ENCODE measurements around the gene CCR5AS.

The CCR5AS gene

GRCh38 chr3:46453526-46454208 is 46.8 kb upstream of the CCR5AS start:
- Mint-ChIP-seq H3K4me1 (ENCODE audit: unreplicated experiment) (no peaks in the 10 kb centered on the region), H3K27ac (no peak overlapping the region), H3K27me3 (peaks cover 23% of the 10 kb centered on the region), H3K36me3 (no peaks in the 10 kb centered on the region), H3K4me3 (no peak overlapping the region), H3K9me3 (no peaks in the 10 kb centered on the region)
- DNase-seq (ENCODE audit: extremely low spot score, unreplicated experiment) = no peak
- TF ChIP-seq, protein P1, sequence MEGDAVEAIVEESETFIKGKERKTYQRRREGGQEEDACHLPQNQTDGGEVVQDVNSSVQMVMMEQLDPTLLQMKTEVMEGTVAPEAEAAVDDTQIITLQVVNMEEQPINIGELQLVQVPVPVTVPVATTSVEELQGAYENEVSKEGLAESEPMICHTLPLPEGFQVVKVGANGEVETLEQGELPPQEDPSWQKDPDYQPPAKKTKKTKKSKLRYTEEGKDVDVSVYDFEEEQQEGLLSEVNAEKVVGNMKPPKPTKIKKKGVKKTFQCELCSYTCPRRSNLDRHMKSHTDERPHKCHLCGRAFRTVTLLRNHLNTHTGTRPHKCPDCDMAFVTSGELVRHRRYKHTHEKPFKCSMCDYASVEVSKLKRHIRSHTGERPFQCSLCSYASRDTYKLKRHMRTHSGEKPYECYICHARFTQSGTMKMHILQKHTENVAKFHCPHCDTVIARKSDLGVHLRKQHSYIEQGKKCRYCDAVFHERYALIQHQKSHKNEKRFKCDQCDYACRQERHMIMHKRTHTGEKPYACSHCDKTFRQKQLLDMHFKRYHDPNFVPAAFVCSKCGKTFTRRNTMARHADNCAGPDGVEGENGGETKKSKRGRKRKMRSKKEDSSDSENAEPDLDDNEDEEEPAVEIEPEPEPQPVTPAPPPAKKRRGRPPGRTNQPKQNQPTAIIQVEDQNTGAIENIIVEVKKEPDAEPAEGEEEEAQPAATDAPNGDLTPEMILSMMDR (conservative IDR thresholded peaks at IDR 0.05) = no peak

DNA sequence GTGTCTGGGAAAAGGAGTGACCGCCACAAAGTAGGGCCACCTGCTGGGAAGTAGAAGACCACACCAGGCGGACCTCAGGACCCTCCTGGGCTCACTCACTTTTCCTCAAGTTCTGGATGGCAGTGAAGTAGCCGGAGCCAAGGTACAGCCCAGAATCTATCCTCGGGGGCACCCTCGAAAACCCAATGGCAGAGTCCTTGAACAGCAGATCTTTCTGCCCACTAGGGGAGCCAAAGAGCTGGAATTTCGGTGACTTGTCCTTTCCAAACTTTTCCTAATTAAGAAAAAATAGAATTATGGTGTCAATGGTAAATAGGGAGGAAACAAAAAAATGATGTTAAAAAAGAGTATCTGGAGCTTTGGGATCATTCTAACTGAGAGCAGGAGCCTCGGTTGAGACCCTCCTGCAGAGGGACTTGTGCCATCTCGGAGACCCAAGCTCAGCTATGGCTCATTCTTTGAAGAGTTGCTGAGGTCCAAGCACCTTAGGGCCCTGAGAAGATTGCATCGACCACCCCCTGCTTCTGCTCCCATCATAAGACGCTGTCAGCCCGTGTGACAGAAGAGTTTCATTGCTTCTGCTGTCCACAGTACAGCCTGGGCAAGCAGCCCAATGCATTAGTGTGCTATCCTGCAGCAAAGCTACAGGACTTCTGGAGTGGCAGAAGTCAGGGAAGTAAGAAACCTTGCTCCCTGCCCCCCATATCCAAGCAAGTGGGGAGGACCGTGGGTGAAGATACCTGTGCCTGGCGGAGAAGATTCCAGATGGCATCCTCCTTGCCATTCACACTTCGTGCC is 43.1 kb upstream of the CCR5AS start:
- Mint-ChIP-seq H3K36me3 (no peaks in the 10 kb centered on the region), H3K9me3 (no peaks in the 10 kb centered on the region), H3K27me3 (peaks cover 19% of the 10 kb centered on the region), H3K4me1 (ENCODE audit: unreplicated experiment) (no peaks in the 10 kb centered on the region), H3K27ac (no peak overlapping the region), H3K4me3 (no peak overlapping the region)
- no peak for DNase-seq (ENCODE audit: extremely low spot score, unreplicated experiment)
- TF ChIP-seq, protein P1 (conservative IDR thresholded peaks at IDR 0.05) = peak; percentile 76

- TF ChIP-seq, protein P1 (conservative IDR thresholded peaks at IDR 0.05) = no peak
- Mint-ChIP-seq H3K27ac (no peak overlapping the region), H3K27me3 (peaks cover 18% of the 10 kb centered on the region), H3K9me3 (no peaks in the 10 kb centered on the region), H3K4me3 (no peak overlapping the region), H3K36me3 (no peaks in the 10 kb centered on the region), H3K4me1 (ENCODE audit: unreplicated experiment) (no peaks in the 10 kb centered on the region)
- no peak for DNase-seq (ENCODE audit: extremely low spot score, unreplicated experiment)
These were observed 41.9 kb upstream of the CCR5AS start for GRCh38 chr3:46448721-46449120.

- Mint-ChIP-seq H3K4me3 (no peak overlapping the region), H3K36me3 (no peaks in the 10 kb centered on the region), H3K4me1 (ENCODE audit: unreplicated experiment) (no peaks in the 10 kb centered on the region), H3K9me3 (no peaks in the 10 kb centered on the region), H3K27me3 (peaks cover 5% of the 10 kb centered on the region), H3K27ac (no peak overlapping the region)
- DNase-seq (ENCODE audit: extremely low spot score, unreplicated experiment) = no peak
- TF ChIP-seq, protein P1 (conservative IDR thresholded peaks at IDR 0.05) = no peak
These were observed 40.5 kb upstream of the CCR5AS start for GRCh38 chr3:46447228-46447985.

DNA sequence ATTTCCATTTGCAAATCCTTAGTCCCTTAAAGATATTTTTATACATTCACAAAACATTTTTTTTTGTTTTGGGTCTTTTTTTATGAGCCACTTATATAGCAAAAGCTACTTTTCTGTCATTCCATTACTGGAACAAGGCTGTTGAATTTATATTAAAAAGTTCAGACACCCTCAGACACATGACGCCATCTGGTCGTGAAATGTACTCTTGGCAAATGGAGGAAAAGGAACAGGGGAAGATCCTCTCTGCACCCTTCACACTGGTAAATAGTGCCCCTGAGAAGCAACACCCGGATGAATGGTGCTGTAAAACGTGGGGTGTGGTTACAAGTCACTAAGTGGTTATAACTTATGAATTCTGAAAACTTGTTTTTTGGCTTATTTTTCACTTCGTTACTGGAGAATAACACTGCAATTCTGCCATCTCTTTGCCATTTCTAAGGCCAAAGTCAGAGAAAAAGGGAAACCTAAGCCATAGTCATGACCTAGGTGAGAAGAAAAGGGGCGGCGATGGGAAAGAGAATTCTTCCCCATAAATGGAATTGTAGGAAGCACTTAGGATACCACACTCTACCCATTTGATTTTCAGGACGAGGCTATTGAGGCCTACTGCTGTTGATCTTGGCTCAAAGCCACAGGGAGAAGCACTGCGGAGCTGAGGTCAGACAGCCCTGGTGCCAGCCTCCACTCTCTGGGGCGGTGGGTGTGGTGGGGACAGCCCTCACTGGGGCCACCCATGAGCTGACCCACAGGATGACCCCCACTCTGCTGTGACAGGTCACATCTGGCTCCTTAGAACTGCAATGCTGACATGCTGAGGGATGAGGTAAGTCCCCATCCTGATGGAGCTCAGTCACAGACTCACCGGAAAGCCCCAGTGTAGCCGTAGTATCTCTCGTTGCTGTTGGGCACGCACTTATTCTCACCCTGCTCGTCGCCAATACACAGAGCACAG is 36.0 kb upstream of the CCR5AS start:
- Mint-ChIP-seq H3K27ac (no peak overlapping the region), H3K36me3 (no peaks in the 10 kb centered on the region), H3K27me3 (no peaks in the 10 kb centered on the region), H3K4me1 (ENCODE audit: unreplicated experiment) (no peaks in the 10 kb centered on the region), H3K9me3 (no peaks in the 10 kb centered on the region), H3K4me3 (no peak overlapping the region)
- TF ChIP-seq, protein P1 (conservative IDR thresholded peaks at IDR 0.05) = peak; percentile 76
- DNase-seq (ENCODE audit: extremely low spot score, unreplicated experiment) = no peak
